ENCODE measurements around the gene RMI1. TPM values are rescaled to one million over a fixed set of nuclear protein-coding genes. Genes with fewer than 3 reads are reported as not detected.

Gene RMI1
- total and polyA plus RNA-seq, 8 donors, result 5.9 to 18.4 (median 14.5) TPM

DNA sequence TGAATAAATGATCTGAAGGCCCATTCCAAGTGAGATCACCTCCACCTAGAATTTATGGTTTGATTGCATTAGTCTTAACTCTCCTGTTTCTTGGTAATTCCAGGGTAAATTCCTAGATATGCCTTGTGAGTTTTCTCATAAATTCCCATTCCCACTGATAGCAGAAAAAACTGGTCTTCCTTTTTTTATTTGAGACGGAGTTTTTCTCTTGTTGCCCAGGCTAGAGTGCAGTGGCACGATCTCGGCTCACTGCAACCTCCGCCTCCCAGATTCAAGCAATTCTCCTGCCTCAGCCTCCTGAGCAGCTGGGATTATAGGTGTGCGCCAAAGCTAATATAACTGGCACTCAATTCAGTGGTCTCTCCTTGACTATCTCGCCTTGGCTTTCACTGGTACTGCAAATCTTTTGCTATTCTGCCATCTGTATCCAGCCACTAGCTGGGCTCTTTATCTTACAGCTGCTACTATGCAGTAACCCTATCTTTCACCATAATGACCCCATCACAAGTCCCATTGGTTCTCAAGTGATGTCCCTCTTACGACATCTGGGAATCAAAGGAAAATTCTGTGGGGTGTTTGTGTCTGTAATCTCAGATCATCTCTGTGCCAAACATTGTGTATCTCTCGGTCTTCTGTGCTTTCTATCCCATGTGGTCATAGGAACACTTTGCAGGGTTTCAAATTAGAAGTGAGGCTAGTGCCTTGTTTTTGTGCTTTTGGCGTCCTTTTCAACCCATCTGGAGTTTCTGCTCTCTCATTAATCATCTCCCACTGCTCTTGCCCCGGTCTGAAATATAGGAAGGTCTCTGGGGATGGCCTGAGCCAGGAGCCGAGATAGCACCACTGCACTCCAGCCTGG is 15.0 kb upstream of the RMI1 start:
- no peak for ATAC-seq
- no peaks in the 10 kb centered on the region for H3K9me3 ChIP-seq
- TF ChIP-seq, protein P1, sequence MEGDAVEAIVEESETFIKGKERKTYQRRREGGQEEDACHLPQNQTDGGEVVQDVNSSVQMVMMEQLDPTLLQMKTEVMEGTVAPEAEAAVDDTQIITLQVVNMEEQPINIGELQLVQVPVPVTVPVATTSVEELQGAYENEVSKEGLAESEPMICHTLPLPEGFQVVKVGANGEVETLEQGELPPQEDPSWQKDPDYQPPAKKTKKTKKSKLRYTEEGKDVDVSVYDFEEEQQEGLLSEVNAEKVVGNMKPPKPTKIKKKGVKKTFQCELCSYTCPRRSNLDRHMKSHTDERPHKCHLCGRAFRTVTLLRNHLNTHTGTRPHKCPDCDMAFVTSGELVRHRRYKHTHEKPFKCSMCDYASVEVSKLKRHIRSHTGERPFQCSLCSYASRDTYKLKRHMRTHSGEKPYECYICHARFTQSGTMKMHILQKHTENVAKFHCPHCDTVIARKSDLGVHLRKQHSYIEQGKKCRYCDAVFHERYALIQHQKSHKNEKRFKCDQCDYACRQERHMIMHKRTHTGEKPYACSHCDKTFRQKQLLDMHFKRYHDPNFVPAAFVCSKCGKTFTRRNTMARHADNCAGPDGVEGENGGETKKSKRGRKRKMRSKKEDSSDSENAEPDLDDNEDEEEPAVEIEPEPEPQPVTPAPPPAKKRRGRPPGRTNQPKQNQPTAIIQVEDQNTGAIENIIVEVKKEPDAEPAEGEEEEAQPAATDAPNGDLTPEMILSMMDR (IDR thresholded peaks at IDR 0.05), result no peak
- no peaks in the 10 kb centered on the region for H3K27me3 ChIP-seq
- no peaks in the 10 kb centered on the region for H3K4me1 ChIP-seq
- H3K36me3 ChIP-seq, result peaks cover 7 to 48% of the 10 kb centered on the region in 2 donors
- no peak overlapping the region for H3K4me3 ChIP-seq
- no peak for DNase-seq
- intact Hi-C loops (cut with DNase I), result no loop called here
- peak overlapping the region in 1 of 2 donors; percentile 41 for H3K27ac ChIP-seq

DNA sequence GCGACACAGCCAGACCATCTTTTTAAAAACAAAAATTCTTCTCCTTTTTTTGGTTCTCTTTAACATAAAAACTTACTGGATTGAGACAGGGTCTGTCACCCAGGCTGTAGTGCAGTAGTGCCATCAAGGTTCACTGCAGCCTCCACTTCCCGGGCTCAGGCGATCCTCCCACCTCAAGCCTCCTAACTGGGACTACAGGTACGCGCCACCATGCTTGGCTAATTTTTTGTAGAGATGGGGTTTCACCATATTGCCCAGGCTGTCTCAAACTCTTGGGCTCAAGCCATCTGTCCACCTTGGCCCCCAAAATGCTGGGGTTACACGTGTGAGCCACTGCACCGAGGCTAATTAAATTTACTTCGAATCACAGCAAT is 14.4 kb upstream of the RMI1 start:
- intact Hi-C loops (cut with DNase I), result no loop called here
- peaks cover 11 to 54% of the 10 kb centered on the region in 2 donors for H3K36me3 ChIP-seq

DNA sequence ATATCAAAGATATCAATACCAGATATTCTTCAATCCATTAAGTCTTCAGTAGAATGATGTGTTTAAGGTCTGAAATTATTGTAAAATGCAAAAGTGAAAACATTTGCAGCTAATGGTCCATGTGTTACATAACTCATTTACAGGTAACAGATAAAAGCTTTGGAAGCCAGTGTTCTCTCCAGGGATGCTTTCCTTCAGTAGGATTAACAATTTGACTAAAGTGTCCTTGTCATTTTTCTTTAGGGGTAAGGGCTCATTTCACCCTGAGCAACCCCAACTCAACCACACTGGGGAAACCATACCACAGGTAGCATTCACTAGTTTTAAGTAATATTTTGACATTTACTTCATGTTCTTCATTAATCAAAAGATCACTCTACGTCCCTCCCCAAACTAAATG is 13.5 kb upstream of the RMI1 start:
- no peaks in the 10 kb centered on the region for H3K9me3 ChIP-seq
- no peaks in the 10 kb centered on the region for H3K4me1 ChIP-seq
- ATAC-seq (no peak), DNase-seq (no peak)
- H3K27ac ChIP-seq, result no peak overlapping the region
- H3K36me3 ChIP-seq, result peaks cover 20 to 63% of the 10 kb centered on the region in 2 donors
- no peaks in the 10 kb centered on the region for H3K27me3 ChIP-seq
- intact Hi-C loops (cut with DNase I), result no loop called here
- no peak overlapping the region for H3K4me3 ChIP-seq
- TF ChIP-seq, protein P1 (IDR thresholded peaks at IDR 0.05), result no peak

More for the DNA sequence above, 14.4 kb upstream of the RMI1 start:
- DNase-seq (no peak), ATAC-seq (no peak)
- Histone ChIP-seq H3K27me3 (no peaks in the 10 kb centered on the region), H3K27ac (no peak overlapping the region), H3K4me1 (no peaks in the 10 kb centered on the region), H3K9me3 (no peaks in the 10 kb centered on the region), H3K4me3 (no peak overlapping the region)
- TF ChIP-seq, protein P1 (IDR thresholded peaks at IDR 0.05), result no peak

- ATAC-seq (no peak), DNase-seq (no peak)
- TF ChIP-seq, protein P1 (IDR thresholded peaks at IDR 0.05), result no peak
- no peak overlapping the region for H3K27ac ChIP-seq
- H3K36me3 ChIP-seq, result peaks cover 20 to 88% of the 10 kb centered on the region in 2 donors
- H3K4me3 ChIP-seq, result no peak overlapping the region
- intact Hi-C loops (cut with DNase I), result no loop called here
- H3K27me3 ChIP-seq, result no peaks in the 10 kb centered on the region
- H3K4me1 ChIP-seq, result peaks cover 0 to 5% of the 10 kb centered on the region in 2 donors
- no peaks in the 10 kb centered on the region for H3K9me3 ChIP-seq
These were observed 11.0 kb upstream of the RMI1 start for GRCh38 chr9:83969602-83970001.

- Histone ChIP-seq H3K4me3 (no peak overlapping the region), H3K27ac (no peak overlapping the region), H3K36me3 (peaks cover 20 to 100% of the 10 kb centered on the region in 2 donors), H3K9me3 (no peaks in the 10 kb centered on the region), H3K27me3 (no peaks in the 10 kb centered on the region), H3K4me1 (peaks cover 0 to 18% of the 10 kb centered on the region in 2 donors)
- ATAC-seq (no peak), DNase-seq (no peak)
- TF ChIP-seq, protein P1 (IDR thresholded peaks at IDR 0.05), result no peak
- intact Hi-C loops (cut with DNase I), result no loop called here
These were observed 9.1 kb upstream of the RMI1 start for GRCh38 chr9:83971485-83971884.
